ENCODE data around the gene MIA3.
"Not testable (repeated sequence)": the region's sequence is repeated elsewhere in the genome, so short reads cannot be mapped to it uniquely, and the experiment has no call there.

MIA3 gene

GRCh38 chr1:222622765-222623164, 4.9 kb downstream of the MIA3 start:
- DNase-seq (ENCODE audit: low spot score), result no peak

- no peak for DNase-seq (ENCODE audit: low spot score)
These were observed 5.6 kb downstream of the MIA3 start for GRCh38 chr1:222623458-222623857.

- DNase-seq (ENCODE audit: low spot score), result no peak
These were observed 6.3 kb downstream of the MIA3 start for GRCh38 chr1:222624214-222624613.

GRCh38 chr1:222627232-222627631, 9.3 kb downstream of the MIA3 start:
- no peak for DNase-seq (ENCODE audit: low spot score)

GRCh38 chr1:222629921-222630535, 12.1 kb downstream of the MIA3 start:
- DNase-seq (ENCODE audit: low spot score), result no peak

- no peak for DNase-seq (ENCODE audit: low spot score)
These were observed 13.8 kb downstream of the MIA3 start for GRCh38 chr1:222631611-222632208.

GRCh38 chr1:222632749-222633148, 14.9 kb downstream of the MIA3 start:
- DNase-seq (ENCODE audit: low spot score), result no peak

GRCh38 chr1:222634180-222635013, 16.5 kb downstream of the MIA3 start:
- peak; percentile 81 for DNase-seq (ENCODE audit: low spot score)

- no peak for DNase-seq (ENCODE audit: low spot score)
These were observed 23.5 kb downstream of the MIA3 start for GRCh38 chr1:222641269-222641948.

- no peak for DNase-seq (ENCODE audit: low spot score)
These were observed 24.6 kb downstream of the MIA3 start for GRCh38 chr1:222642468-222642867.

- DNase-seq (ENCODE audit: low spot score), result no peak
These were observed 25.7 kb downstream of the MIA3 start for GRCh38 chr1:222643606-222643937.

- DNase-seq (ENCODE audit: low spot score), result peak; percentile 97
These were observed 26.2 kb downstream of the MIA3 start for GRCh38 chr1:222643938-222644635.

- no peak for DNase-seq (ENCODE audit: low spot score)
These were observed 26.7 kb downstream of the MIA3 start for GRCh38 chr1:222644636-222644980.

GRCh38 chr1:222652676-222653075, 34.8 kb downstream of the MIA3 start:
- DNase-seq (ENCODE audit: low spot score), result no peak

GRCh38 chr1:222653178-222653827, 35.4 kb downstream of the MIA3 start:
- DNase-seq (ENCODE audit: low spot score), result peak; percentile 83

GRCh38 chr1:222654849-222655248, 37.0 kb downstream of the MIA3 start:
- peak; percentile 82 for DNase-seq (ENCODE audit: low spot score)

- no peak for DNase-seq (ENCODE audit: low spot score)
These were observed 38.7 kb downstream of the MIA3 start for GRCh38 chr1:222656391-222657155.

- no peak for DNase-seq (ENCODE audit: low spot score)
These were observed 40.0 kb downstream of the MIA3 start for GRCh38 chr1:222657899-222658298.

- no peak for DNase-seq (ENCODE audit: low spot score)
These were observed 45.6 kb downstream of the MIA3 start for GRCh38 chr1:222663431-222663934.

GRCh38 chr1:222665964-222666363, 48.1 kb downstream of the MIA3 start:
- no peak for DNase-seq (ENCODE audit: low spot score)

GRCh38 chr1:222668184-222668583, 50.3 kb downstream of the MIA3 start:
- DNase-seq (ENCODE audit: low spot score), result not testable (repeated sequence)
